GM23338 (cell line): ENCODE measurements around the gene SH3BP4.

Source experiments
- JUNB ChIP-seq: IDR thresholded peaks from one replicate; pipeline ENCODE4 v1.6.1; 2016; ENCODE audit warnings: antibody characterized with exemption; ENCODE audit not compliant: unreplicated experiment
- TF ChIP-seq, protein P1 (sequence below), 2 experiments: fragments of 200-600 bp in 1 of 2; sonication (generic) in 1 of 2; conservative IDR thresholded peaks; 2 replicates each; pipeline versions ENCODE4 v1.5.1 to v1.6.1; 2016 to 2017; ENCODE audit warnings: antibody characterized with exemption in 2 of 2, low read depth in 2 of 2, mild to moderate bottlenecking in 2 of 2, moderate library complexity in 1 of 2

DNA sequence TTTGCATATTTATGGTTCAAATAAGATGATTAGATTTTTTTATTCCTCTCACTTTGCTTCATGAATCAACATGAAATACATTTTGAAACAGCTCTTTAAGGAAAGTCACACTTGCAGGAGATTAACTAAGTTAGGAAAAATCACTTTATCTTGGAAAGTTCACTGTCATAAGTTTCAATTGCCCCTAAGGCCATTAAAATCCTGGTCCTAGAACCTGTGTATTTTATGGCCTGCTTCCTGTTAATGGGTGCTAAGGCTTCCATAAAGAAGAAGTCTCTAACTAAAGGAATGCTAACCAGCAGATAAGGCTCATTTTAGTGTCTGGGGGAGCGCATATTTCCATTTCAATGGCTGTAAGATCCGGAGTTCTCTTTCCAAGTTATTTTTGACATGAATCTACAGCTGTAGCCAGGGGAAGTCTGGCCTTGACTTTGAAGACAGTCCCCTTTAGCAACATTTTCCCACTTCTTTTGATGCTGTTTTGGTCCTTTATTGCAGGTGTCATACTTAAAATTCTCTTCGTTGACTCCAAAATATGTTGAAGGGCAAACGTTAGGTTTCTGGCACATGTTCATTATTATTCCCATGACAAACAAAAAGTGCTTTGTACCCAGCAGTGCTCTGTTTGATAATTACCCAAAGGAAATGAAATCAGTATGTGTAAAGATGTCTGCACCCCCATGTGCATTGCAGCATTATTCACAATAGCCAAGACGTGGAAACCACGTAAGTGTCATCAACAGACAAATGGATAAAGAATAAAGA, 34.4 kb upstream of the SH3BP4 start:
- TF ChIP-seq, protein P1, sequence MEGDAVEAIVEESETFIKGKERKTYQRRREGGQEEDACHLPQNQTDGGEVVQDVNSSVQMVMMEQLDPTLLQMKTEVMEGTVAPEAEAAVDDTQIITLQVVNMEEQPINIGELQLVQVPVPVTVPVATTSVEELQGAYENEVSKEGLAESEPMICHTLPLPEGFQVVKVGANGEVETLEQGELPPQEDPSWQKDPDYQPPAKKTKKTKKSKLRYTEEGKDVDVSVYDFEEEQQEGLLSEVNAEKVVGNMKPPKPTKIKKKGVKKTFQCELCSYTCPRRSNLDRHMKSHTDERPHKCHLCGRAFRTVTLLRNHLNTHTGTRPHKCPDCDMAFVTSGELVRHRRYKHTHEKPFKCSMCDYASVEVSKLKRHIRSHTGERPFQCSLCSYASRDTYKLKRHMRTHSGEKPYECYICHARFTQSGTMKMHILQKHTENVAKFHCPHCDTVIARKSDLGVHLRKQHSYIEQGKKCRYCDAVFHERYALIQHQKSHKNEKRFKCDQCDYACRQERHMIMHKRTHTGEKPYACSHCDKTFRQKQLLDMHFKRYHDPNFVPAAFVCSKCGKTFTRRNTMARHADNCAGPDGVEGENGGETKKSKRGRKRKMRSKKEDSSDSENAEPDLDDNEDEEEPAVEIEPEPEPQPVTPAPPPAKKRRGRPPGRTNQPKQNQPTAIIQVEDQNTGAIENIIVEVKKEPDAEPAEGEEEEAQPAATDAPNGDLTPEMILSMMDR (conservative IDR thresholded peaks at IDR 0.05; ENCODE audit: low read depth in 2 of 2), result no peak
- TF ChIP-seq JUNB, result no peak
